GM18508 (cell line): ENCODE data around the gene PJA2.
"Not testable (repeated sequence)": the region's sequence is repeated elsewhere in the genome, so short reads cannot be mapped to it uniquely, and the experiment has no call there.

Source experiments
- ATAC-seq: cut with Tn5 transposase; IDR thresholded peaks from one replicate; pipeline ENCODE4 v1.9.1; 2021; ENCODE audit warnings: moderate number of reproducible peaks; ENCODE audit not compliant: insufficient read depth, unreplicated experiment

Gene PJA2

DNA sequence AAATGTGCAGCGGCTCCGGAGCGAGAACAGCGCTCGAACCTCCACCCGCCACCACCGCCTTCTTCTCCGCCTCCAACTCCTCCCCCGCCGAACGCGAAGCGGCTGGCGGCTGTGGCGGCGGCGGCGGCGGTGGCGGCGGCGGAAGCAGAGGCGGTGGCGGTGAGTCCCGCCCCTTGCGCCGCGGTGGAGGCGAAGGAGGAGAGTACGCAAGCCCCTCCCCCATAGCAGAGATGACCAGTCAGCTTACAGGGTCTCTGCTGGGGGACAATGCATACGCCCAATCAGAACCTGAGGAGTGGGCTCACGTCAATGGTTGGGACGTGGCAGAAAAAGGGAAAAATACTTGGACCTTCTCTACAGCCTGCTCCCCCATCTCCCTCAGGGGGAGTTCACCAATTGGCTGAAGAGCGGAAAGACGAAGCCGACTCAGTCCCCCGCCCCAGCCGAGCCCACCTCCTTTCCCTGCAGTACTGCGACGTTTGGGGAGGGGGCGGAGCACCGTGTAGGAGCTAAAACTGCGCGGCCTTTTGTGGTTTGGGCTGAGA, at the start of gene PJA2:
PJA2 (minus strand) TSS at position 131 of the 545 bp plus-strand sequence. CDS start 26,541 bp downstream, outside the sequence.
- ATAC-seq: peak; percentile 89

DNA sequence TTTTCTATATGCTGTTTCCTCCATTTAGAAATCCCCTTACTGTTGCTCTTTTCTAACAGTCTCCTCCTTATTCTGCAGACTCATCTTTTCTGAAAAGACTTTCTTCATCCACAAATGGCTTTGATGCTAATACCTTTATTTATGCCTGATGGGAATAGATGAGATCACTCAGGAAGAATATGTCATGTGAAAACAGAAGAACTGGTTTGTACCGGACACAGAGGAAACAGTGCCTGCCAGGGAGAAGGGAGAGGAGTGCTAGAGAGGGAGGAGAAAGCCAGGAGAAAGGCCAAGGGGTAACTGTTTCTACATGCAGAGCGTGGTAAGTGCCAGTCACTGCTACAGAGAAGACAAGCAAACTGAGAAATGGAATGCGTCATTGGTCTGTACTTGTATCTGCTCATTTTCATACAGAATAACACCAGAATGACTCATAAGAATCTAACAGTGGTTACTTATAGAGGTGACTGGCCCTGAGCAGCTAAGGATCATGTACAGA, 45.9 kb upstream of the PJA2 start:
- peak; percentile 100 for ATAC-seq

DNA sequence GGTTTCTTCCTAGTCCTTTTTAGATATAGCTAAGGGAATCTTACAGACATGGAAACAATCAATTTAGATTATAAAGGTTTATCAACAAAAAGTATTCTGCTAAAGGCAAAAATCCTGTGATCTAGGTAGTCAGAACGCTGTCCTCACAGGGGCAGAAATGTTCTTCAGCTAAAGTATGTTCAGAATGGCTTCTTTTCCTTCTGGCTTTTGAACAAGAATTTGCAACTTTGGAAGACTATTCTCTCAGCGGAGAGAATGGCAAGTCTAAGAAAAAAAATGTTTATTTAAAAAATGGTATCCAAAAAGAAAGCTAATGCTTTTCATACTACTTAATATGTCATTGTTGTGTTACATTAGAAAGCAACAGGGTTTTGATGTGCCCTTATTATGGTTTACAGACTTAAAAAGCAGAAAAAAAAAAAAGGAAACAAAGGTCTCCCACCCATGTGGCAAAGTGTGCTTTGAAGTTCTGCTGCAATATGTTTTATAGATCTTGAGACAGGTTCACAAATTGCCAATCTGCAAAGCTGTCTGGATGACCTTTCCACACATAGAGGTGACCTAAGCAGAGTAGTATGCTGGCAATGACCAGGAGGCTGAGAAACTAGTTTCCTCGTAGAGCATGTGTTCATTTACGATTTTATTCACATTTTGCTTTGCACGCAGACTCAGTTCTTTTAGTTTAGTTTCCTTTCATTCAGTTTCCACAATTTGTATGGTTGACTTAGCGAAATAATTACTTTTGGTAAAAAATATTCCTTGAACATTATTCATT, 45.1 kb upstream of the PJA2 start:
- no peak for ATAC-seq

- ATAC-seq: no peak
These were observed 43.5 kb upstream of the PJA2 start for GRCh38 chr5:109453251-109453650.

DNA sequence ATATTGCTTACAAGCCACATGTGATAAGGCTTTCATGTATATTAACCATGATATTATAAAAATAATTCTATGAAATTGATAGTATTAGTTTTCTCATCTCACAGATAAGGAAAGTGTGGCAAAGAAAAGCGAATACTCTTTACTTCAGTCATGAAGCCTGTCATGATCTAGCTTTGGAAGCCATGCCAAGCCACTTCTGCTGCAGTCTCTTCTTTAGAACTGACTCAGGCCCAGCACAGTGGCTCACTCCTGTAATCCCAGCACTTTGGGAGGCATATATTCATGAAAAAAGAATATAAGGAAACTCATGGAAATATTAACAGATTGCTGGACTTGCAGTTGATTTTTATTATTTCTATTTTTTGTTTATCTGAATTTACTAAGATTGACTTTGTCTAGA, 42.9 kb upstream of the PJA2 start:
- no peak for ATAC-seq

DNA sequence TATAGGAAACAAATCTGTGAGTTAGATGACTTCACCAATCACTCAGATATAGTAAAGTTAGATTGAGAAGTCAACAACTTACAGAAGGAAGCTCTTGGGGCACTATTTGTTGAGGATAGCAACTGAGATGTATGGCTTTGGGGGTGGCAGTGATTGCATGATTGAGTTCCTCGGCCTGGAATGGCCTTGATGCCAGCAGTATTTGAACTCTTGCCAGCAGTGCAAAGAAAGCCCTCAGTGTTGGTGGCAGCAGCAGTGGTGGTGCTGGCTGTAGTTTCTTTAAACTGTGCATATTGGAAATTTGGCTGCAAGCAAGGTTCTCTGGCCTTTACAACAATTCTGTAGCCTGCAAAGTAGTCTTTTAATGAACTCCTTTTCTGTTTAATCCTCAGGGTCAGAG, 41.4 kb upstream of the PJA2 start:
- ATAC-seq: no peak

DNA sequence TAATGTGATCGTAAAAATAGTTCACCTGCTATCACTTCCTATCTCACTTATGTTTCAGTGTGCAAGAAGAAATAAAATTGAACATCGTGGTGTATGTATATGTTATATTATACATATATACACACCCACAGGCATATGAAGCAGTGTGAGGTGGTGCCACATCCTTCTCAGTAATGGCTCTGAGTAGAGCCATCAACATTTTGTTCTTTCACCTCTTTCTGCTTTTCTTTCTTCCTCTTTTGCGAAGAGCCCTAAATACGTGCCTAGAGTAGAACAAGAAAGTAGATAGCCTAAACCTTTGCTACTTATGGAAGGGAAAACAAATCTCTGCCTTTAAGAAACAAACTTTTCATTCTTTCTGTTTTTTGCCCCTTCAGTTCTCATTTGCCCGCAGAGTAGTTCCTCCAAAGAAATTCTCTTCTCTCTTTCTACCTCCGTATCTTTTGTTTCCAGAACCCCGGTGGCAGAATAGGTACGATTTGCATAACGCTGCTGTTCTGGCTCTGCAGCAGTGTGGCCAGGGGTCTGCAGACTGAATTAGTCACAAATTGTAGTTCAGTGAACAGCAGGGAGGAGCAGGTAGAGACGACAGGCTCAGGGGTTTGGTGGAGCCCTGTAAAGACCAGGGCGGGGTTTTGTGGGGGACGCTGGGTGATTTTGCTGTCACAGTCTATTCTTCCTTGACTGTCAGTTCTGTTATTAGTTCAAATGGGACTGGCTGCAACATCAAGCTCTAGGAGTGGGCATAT, 40.5 kb upstream of the PJA2 start:
- ATAC-seq: no peak

DNA sequence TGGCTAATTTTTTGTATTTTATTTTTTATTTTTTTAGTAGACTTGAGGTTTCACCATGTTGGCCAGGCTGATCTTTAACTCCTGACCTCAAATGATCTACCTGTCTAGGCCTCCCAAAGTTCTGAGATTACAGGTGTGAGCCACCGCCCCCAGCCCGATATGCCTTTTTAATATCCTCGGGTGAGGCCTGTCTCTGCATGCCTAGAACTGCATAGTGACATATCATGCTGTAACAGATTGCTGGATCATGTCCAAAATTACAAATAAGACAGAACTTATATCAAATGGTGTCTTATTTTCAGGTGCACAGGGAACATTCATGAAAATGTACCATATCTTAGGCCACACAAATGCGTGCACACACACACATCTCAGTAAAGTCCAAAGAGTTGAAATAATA, 39.1 kb upstream of the PJA2 start:
- no peak for ATAC-seq

DNA sequence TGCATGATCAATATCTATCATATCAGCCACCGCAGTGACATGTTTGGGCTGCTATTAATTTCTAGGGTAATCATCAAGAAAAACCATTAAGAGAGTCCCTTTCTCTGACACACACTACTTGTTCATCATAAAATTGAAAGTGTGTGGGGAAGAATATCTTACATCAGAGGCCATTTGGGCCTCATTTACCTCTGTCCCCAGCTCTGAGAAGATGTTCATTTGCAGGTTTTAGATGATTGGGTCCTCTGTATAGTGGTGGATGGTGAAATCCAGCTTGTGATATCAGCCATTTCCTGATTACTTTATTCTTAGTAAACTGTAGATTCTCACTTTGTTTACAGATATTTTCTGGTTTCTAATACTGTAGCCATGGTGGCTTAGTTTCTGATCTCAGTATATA, 29.8 kb upstream of the PJA2 start:
- ATAC-seq: no peak

DNA sequence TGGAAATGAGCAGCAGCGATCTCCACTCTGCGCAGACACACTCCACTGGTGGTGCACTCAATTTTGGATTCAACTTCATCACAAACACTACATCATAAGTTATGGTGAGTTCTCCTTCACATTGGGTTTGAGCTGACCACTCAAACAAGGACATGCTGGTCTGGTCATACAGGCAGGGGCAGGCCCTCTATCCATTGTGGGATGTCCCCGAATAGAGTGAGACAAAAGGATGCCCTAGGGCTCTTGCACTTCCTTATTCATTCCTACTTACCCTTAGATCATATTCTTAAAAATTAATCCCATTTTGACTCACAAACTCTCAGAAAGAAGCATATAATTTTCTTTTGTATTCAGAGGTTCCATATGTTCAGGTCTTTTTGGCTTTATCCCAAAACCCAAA, 16.3 kb upstream of the PJA2 start:
- no peak for ATAC-seq

GRCh38 chr5:109425521-109425920, 15.7 kb upstream of the PJA2 start:
- not testable (repeated sequence) for ATAC-seq

DNA sequence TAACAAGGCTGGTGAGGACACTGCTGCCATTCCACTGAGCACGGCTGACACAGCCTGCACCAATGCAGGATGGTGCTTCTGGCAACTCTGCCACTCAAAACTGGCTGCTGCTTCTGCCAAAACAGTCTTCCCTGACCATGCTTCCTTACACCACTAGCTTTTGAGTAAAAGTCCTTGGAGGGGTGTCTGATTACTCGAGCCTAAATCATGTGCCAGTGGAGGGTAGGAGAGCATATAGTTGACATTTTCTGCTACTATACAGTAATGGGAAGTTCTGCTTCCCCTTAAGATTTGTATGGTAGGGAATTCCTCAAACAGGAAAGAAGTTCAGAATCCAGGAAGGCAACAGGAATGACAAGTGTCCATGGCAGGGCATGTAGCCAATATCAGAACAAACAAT, 12.2 kb upstream of the PJA2 start:
- ATAC-seq: no peak

DNA sequence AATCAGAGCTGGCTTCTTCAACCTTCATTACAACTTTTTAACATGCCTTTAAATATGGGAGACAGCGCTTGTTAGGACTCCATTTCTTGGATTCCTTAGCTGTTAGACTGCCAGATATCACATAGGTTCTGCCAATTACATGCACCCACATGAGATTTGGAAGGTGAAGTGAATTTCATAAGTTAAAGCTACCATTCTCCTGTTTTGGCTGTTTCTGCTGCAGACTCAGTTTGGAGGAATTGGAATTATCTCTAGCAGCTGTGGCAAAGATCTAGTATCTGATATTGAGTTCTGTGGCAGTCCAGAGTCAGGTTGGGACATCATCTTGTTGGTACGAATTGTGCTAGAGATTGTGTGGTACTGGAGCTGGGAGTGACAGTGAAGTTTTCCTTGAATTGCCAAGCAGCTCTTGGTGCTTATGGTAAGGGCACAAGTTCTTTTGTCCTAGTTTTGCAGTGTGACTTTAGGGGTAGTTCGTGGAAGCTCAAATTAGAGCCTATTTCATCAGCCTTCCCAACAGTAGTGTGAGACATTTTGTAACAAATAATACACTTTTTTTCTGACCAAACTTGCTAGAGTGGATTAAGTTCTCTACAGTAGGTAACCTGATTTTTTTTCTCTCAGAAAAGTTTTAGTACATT, 9.1 kb upstream of the PJA2 start:
- ATAC-seq: no peak

DNA sequence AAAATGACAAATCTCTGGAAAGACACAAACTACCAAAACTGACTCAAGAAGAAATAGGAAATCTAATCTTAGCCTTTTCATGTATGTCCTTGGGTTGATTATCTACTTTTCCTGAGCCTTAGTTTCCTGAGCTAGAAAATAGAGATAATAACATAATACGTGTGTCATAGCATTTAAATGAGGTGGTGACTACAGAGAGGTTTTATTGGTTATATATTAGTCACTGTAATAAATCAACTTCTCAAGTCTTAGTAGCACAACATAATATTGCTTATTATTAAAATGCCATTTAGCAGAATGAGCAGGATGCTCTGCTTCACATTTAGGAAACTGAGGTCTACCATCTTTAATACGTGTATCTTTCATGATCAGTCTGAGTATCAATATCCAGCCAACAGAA, 7.1 kb upstream of the PJA2 start:
- ATAC-seq: no peak

DNA sequence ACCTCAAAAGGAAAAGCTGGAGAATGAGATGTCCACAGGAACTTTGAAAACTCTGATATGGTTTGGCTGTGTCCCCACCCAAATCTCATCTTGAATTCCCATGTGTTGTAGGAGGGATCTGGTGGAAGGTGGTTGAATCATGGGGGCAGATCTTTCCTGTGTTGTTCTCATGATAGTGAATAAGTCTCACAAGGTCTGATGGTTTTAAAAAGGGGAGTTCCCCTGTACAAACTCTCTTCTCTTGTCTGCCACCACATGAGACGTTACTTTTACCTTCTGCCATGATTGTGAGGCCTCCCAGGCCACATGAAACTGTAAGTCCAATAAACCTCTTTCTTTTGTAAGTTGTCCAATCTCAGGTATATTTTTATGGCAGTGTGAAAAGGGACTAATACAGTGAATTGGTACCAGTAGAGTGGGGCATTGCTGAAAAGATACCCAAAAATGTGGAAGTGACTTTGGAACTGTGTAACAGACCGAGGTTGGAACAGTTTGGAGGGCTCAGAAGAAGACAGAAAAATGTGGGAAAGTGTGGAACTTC, 4.2 kb upstream of the PJA2 start:
- ATAC-seq: not testable (repeated sequence)

DNA sequence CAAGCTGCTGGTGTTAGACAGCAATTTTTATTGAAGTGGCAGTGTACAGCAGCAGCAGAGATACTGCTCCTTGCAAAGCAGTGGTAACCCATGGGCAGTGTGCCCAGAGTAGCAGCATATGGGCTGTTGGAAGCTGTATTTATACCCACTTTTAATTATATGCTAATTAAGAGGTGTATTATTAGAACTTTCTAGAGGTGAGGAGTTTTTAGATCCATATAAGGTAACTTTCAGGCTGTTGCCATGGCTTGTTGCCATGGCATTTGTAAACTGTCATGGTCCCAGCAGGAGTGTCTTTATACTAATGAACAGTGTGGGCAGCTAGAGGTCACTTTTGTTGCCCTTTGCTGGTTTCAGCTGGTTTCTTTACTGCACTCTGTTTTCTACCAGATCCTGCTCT, 3.7 kb upstream of the PJA2 start:
- no peak for ATAC-seq

DNA sequence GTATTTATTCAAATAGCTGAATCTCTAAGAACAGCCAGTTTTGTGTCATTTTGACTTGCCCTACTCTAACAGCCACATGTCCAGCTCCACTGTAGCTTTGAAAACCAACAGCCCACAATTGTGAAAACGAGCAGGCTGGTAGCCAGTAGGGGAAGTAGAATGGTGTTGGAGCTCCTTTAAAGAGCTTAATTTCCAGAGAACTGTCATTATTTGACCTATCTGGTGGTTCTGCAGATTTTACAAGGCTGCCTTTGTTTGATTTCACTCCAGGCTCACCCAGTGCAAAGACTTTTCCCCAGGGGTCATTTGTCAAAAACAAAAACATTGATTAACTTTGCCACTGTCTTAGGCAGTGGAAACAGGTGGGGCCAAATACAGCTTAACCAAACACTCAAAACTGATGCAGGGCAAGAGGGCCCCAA, 3.2 kb upstream of the PJA2 start:
- no peak for ATAC-seq

DNA sequence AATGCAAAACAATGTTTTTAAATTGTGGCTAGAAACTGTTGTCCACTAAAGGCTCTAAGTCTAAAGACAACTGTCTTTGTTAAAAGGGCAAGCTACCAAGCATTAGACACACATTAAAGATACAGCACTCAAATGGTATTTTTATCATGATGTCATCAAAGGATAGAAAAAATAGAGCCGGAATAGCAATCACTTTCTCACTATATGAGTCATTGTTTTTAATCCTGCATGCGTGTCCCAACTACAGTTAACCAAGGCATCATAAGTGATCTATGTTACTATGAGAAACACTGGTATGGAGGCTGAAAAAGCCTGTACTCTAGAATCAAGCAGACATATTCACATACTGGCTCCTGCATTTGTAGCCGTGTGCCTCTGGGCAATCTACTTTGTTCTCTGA, 1.9 kb upstream of the PJA2 start:
- no peak for ATAC-seq

DNA sequence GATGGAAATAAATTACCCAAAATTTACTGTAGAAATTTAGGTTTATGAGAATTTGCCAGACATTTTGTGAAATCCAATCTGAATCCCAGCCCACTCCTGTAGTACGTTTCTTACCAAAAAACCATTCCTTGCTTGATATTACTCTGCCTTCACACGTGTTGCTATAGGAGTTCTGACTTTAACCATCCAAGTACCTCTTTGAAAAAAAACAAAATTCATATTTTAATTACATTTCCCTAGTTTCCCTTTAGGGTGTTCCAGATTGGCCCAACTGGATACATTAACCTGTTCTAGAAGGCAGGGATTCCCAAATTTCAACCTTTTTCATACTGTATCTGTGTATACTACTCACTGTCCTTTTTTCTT, 1.4 kb upstream of the PJA2 start:
- ATAC-seq: no peak

- no peak for ATAC-seq
These were observed 795 bp upstream of the PJA2 start for GRCh38 chr5:109410389-109411148.
